HUES48 (cell line): ENCODE data around the gene STOM.
"Not testable (repeated sequence)": the region's sequence is repeated elsewhere in the genome, so short reads cannot be mapped to it uniquely, and the experiment has no call there.

Experiments used
- H3K27ac ChIP-seq: one replicate; pipeline ENCODE4 v1.7.0; 2013; ENCODE audit warnings: low read depth, low read length, inconsistent platforms
- H3K27me3 ChIP-seq: 2 replicates; pipeline ENCODE4 v1.6.1; 2013; ENCODE audit warnings: mild to moderate bottlenecking, low read length; ENCODE audit not compliant: control insufficient read depth, insufficient read depth
- H3K36me3 ChIP-seq: 2 replicates; pipeline ENCODE4 v1.6.1; 2013; ENCODE audit warnings: low read length; ENCODE audit not compliant: control insufficient read depth, insufficient read depth
- H3K4me1 ChIP-seq: 2 replicates; pipeline ENCODE4 v1.6.1; 2013; ENCODE audit warnings: mild to moderate bottlenecking, low read length; ENCODE audit not compliant: control insufficient read depth, insufficient read depth
- H3K4me3 ChIP-seq: 2 replicates; pipeline ENCODE4 v1.5.1; 2013; ENCODE audit warnings: mild to moderate bottlenecking, low read depth, low read length
- H3K9ac ChIP-seq: 2 replicates; pipeline ENCODE4 v1.6.1; 2013; ENCODE audit warnings: mild to moderate bottlenecking, low read depth, low read length, moderate library complexity
- H3K9me3 ChIP-seq: 2 replicates; pipeline ENCODE4 v1.6.1; 2013; ENCODE audit warnings: low read length; ENCODE audit not compliant: control insufficient read depth, insufficient read depth

The STOM gene

GRCh38 chr9:121298689-121299466 is 71.2 kb downstream of the STOM start:
- Histone ChIP-seq H3K36me3 (peaks cover under 1% of the 10 kb centered on the region; the same call in 1 of the 2 replicates), H3K4me1 (peaks cover 22% of the 10 kb centered on the region), H3K9me3 (no peaks in the 10 kb centered on the region), H3K4me3 (peak overlapping the region; percentile 62), H3K9ac (no peak overlapping the region), H3K27me3 (peaks cover 36% of the 10 kb centered on the region), H3K27ac (peak overlapping the region; percentile 62)

- H3K9ac ChIP-seq = no peak overlapping the region
- no peaks in the 10 kb centered on the region for H3K9me3 ChIP-seq
- H3K27me3 ChIP-seq = peaks cover 39% of the 10 kb centered on the region
- no peaks in the 10 kb centered on the region; the same call in 1 of the 2 replicates for H3K36me3 ChIP-seq
- H3K4me1 ChIP-seq = peaks cover 22% of the 10 kb centered on the region
- H3K4me3 ChIP-seq = no peak overlapping the region
- peak overlapping the region; percentile 62 for H3K27ac ChIP-seq
Measured at GRCh38 chr9:121298016-121298538, 72.0 kb downstream of the STOM start.

- Histone ChIP-seq H3K9me3 (no peaks in the 10 kb centered on the region), H3K27me3 (peaks cover 38% of the 10 kb centered on the region), H3K36me3 (no peaks in the 10 kb centered on the region), H3K9ac (no peak overlapping the region), H3K4me1 (peaks cover 22% of the 10 kb centered on the region), H3K27ac (peak overlapping the region; percentile 15), H3K4me3 (no peak overlapping the region)
Measured at GRCh38 chr9:121297389-121297788, 72.7 kb downstream of the STOM start.

GRCh38 chr9:121296213-121297127 is 73.6 kb downstream of the STOM start:
- Histone ChIP-seq H3K27me3 (peaks cover 32% of the 10 kb centered on the region), H3K27ac (no peak overlapping the region), H3K9me3 (no peaks in the 10 kb centered on the region), H3K36me3 (no peaks in the 10 kb centered on the region), H3K4me3 (no peak overlapping the region), H3K4me1 (peaks cover 22% of the 10 kb centered on the region), H3K9ac (no peak overlapping the region)

GRCh38 chr9:121295662-121296191 is 74.3 kb downstream of the STOM start:
- H3K9me3 ChIP-seq = no peaks in the 10 kb centered on the region
- H3K9ac ChIP-seq = no peak overlapping the region
- H3K27ac ChIP-seq = no peak overlapping the region

GRCh38 chr9:121294866-121295661 is 75.0 kb downstream of the STOM start:
- Histone ChIP-seq H3K27me3 (peaks cover 23% of the 10 kb centered on the region), H3K36me3 (no peaks in the 10 kb centered on the region), H3K4me3 (no peak overlapping the region), H3K4me1 (peaks cover 18% of the 10 kb centered on the region), H3K27ac (no peak overlapping the region), H3K9ac (no peak overlapping the region), H3K9me3 (no peaks in the 10 kb centered on the region)

More at GRCh38 chr9:121295662-121296191, 74.3 kb downstream of the STOM start:
- Histone ChIP-seq H3K4me3 (no peak overlapping the region), H3K36me3 (no peaks in the 10 kb centered on the region), H3K27me3 (peaks cover 24% of the 10 kb centered on the region), H3K4me1 (peaks cover 22% of the 10 kb centered on the region)

GRCh38 chr9:121294151-121294743 is 75.8 kb downstream of the STOM start:
- Histone ChIP-seq H3K27ac (no peak overlapping the region), H3K4me3 (no peak overlapping the region), H3K36me3 (no peaks in the 10 kb centered on the region), H3K27me3 (peaks cover 22% of the 10 kb centered on the region), H3K4me1 (peaks cover 24% of the 10 kb centered on the region), H3K9ac (no peak overlapping the region), H3K9me3 (no peaks in the 10 kb centered on the region)

GRCh38 chr9:121292801-121293241 is 77.2 kb downstream of the STOM start:
- Histone ChIP-seq H3K27ac (no peak overlapping the region), H3K4me1 (peaks cover 27% of the 10 kb centered on the region), H3K9me3 (no peaks in the 10 kb centered on the region), H3K36me3 (no peaks in the 10 kb centered on the region), H3K4me3 (no peak overlapping the region), H3K9ac (no peak overlapping the region), H3K27me3 (peaks cover 33% of the 10 kb centered on the region)

GRCh38 chr9:121292051-121292450 is 78.0 kb downstream of the STOM start:
- no peaks in the 10 kb centered on the region for H3K9me3 ChIP-seq
- no peak overlapping the region for H3K27ac ChIP-seq
- H3K4me1 ChIP-seq = peaks cover 29% of the 10 kb centered on the region
- peaks cover 34% of the 10 kb centered on the region for H3K27me3 ChIP-seq
- H3K36me3 ChIP-seq = no peaks in the 10 kb centered on the region
- H3K9ac ChIP-seq = no peak overlapping the region
- no peak overlapping the region for H3K4me3 ChIP-seq

GRCh38 chr9:121291536-121291935 is 78.5 kb downstream of the STOM start:
- peaks cover 36% of the 10 kb centered on the region for H3K27me3 ChIP-seq
- not testable (repeated sequence) for H3K36me3 ChIP-seq, H3K9ac ChIP-seq, H3K4me3 ChIP-seq, H3K27ac ChIP-seq, H3K9me3 ChIP-seq
- H3K4me1 ChIP-seq = peaks cover 31% of the 10 kb centered on the region
